MM.1S (cell line): ENCODE data around the gene TUBGCP2.

ENCODE experiments used
- EZH2 ChIP-seq: fragments of 300-600 bp; sonication (generic); optimal IDR thresholded peaks from 2 replicates; pipeline ENCODE3; 2017; ENCODE audit warnings: low read depth, mild to moderate bottlenecking, antibody characterized with exemption, low read length, mixed read lengths
- EZH2phosphoT487 ChIP-seq: fragments of 300-600 bp; sonication (generic); IDR thresholded peaks from 2 replicates; pipeline ENCODE4 v1.6.1; 2018; ENCODE audit warnings: antibody characterized with exemption, low read length
- TF ChIP-seq, protein P1 (sequence below): fragments of 300-600 bp; sonication (generic); IDR thresholded peaks from 2 replicates; pipeline ENCODE4 v1.5.1; 2016; ENCODE audit warnings: antibody characterized with exemption, low read length, mixed read lengths

GRCh38 chr10:133353988-133354605 is 45.4 kb upstream of the TUBGCP2 start:
- TF ChIP-seq, protein P1, sequence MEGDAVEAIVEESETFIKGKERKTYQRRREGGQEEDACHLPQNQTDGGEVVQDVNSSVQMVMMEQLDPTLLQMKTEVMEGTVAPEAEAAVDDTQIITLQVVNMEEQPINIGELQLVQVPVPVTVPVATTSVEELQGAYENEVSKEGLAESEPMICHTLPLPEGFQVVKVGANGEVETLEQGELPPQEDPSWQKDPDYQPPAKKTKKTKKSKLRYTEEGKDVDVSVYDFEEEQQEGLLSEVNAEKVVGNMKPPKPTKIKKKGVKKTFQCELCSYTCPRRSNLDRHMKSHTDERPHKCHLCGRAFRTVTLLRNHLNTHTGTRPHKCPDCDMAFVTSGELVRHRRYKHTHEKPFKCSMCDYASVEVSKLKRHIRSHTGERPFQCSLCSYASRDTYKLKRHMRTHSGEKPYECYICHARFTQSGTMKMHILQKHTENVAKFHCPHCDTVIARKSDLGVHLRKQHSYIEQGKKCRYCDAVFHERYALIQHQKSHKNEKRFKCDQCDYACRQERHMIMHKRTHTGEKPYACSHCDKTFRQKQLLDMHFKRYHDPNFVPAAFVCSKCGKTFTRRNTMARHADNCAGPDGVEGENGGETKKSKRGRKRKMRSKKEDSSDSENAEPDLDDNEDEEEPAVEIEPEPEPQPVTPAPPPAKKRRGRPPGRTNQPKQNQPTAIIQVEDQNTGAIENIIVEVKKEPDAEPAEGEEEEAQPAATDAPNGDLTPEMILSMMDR: no peak
- TF ChIP-seq EZH2: no peak
- TF ChIP-seq EZH2phosphoT487: no peak
